Fibroblast of lung (primary cell): ENCODE results near the gene TMEM184A.

Experiments used
- CTCF ChIP-seq, 2 donors: IDR thresholded peaks in 1 of 2; conservative IDR thresholded peaks in 1 of 2; 1 replicate in 1 of 2; 2 replicates in 1 of 2; pipeline ENCODE4 v1.5.1; 2011 to 2012; ENCODE audit warnings: low read length in 2 of 2, control low read depth in 1 of 2, inconsistent platforms in 1 of 2, low read depth in 1 of 2, mild to moderate bottlenecking in 1 of 2
- EZH2 ChIP-seq: IDR thresholded peaks from 2 replicates; pipeline ENCODE4 v1.5.1; 2012; ENCODE audit warnings: low read length, control low read depth, mild to moderate bottlenecking; ENCODE audit errors: missing control alignments

GRCh38 chr7:1561036-1561940 lies 5.3 kb upstream of the TMEM184A start:
- TF ChIP-seq CTCF (conservative IDR thresholded peaks at IDR 0.05 in 1 of 2, IDR thresholded peaks at IDR 0.05 in 1 of 2; ENCODE audit: low read depth in 1 of 2, low read length in 2 of 2) (no peak), EZH2 (no peak)
